SJCRH30 (cell line): ENCODE results near the gene EMX1. TPM values are rescaled to one million over a fixed set of nuclear protein-coding genes. Genes with fewer than 3 reads are reported as not detected.

Experiments
- DNase-seq, 2 experiments: peaks; one replicate each; pipeline ENCODE4 v3.0.0-alpha.2; 2015 to 2020
- H3K27ac ChIP-seq: fragments of 250-450 bp; sonication (Bioruptor Pico); 2 replicates; pipeline ENCODE4 v1.5.1; 2020; ENCODE audit warnings: mild to moderate bottlenecking, moderate library complexity
- H3K27me3 ChIP-seq: fragments of 250-450 bp; sonication (Bioruptor Pico); 2 replicates; pipeline ENCODE4 v1.5.1; 2020; ENCODE audit warnings: mild to moderate bottlenecking, moderate library complexity
- H3K36me3 ChIP-seq: fragments of 250-450 bp; sonication (Bioruptor Pico); 2 replicates; pipeline ENCODE4 v1.5.1; 2020; ENCODE audit warnings: mild to moderate bottlenecking, moderate library complexity
- H3K4me1 ChIP-seq: fragments of 250-450 bp; sonication (Bioruptor Pico); 2 replicates; pipeline ENCODE4 v1.5.1; 2020; ENCODE audit warnings: mild to moderate bottlenecking, moderate library complexity
- H3K4me3 ChIP-seq: fragments of 250-450 bp; sonication (Bioruptor Pico); 2 replicates; pipeline ENCODE4 v1.5.1; 2020; ENCODE audit warnings: mild to moderate bottlenecking, moderate library complexity
- H3K9me3 ChIP-seq: fragments of 250-450 bp; sonication (Bioruptor Pico); replicated peaks from 2 replicates; pipeline ENCODE4 v1.5.1; 2020; ENCODE audit warnings: mild to moderate bottlenecking, moderate library complexity
- total RNA-seq: library from RNA; depleted of rRNA; stranded (reverse); fragments of >200 nt; shearing (Covaris generic); gene quantifications from 2 replicates; pipeline ENCODE4 v1.2.3, GENCODE V29; 2014

The EMX1 gene
- total RNA-seq, 1 experiment from 2014 or later: not detected

DNA sequence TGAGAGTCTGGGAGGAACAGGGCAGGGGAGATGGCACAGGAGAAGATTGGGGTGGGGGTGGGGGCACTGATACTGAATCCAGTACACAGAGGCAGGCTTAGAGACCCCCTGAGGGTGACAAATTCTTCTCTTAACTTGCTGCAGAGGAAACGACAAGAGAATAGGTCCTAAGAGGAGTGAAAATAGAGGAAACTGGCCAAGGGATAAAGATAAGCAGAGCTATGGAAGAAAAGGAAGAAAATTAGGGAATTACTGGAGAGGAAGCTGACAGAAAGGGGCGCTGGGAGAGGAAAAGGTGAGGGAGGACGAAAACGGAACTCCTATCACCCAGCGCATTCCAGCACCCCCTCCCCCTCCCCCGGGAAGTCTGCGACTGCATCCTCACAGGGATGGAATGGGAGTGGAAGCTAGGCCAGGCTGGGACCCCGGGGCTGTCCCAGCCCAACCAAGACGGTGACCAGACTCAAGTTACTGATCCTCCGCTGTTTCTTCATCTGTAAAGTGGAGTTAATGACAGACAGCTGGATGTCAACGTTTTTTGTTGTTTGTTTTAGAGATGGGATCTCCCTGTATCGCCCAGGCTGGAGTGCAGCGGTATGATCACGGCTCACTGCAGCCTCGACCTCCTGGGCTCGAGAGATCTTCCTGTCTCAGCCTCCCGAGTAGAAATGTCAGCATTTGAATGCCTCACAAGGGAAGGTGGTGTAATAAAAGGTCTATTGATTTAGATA, 2.6 kb upstream of the EMX1 start:
- no peak overlapping the region for H3K4me3 ChIP-seq
- H3K9me3 ChIP-seq: no peaks in the 10 kb centered on the region
- no peak for DNase-seq
- no peaks in the 10 kb centered on the region for H3K4me1 ChIP-seq
- no peaks in the 10 kb centered on the region for H3K36me3 ChIP-seq
- H3K27me3 ChIP-seq: peaks cover 47% of the 10 kb centered on the region
- H3K27ac ChIP-seq: no peak overlapping the region

DNA sequence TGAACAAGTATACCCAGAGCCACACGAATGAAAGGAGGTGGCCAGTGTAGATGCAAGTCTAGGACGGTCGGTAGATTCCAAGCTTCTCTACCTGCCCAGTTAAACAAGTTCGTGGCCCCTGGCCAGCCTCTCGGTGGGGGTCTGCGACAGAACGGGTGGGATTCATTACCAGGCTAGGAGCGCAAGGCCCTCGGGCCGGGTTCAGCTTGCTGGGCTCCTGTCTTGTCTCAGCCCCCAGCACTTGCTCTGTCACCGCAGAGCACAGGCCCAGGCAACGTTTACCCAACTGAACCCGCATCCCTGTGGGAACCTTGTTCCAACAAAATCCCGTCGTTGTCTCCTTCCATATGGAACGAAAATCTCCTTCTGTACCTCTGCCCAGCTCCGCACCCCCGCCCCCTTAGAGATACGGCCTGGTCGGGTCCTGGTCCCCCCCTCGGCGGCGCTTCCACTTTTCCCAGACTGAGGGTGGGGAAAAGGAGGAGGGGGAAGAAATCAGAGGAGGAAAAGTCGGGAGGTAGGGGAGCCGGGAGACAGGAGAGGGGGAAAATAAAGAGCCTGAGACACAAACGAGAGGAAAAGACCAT, 1.9 kb upstream of the EMX1 start:
- DNase-seq: no peak
- peaks cover 51% of the 10 kb centered on the region for H3K27me3 ChIP-seq

DNA sequence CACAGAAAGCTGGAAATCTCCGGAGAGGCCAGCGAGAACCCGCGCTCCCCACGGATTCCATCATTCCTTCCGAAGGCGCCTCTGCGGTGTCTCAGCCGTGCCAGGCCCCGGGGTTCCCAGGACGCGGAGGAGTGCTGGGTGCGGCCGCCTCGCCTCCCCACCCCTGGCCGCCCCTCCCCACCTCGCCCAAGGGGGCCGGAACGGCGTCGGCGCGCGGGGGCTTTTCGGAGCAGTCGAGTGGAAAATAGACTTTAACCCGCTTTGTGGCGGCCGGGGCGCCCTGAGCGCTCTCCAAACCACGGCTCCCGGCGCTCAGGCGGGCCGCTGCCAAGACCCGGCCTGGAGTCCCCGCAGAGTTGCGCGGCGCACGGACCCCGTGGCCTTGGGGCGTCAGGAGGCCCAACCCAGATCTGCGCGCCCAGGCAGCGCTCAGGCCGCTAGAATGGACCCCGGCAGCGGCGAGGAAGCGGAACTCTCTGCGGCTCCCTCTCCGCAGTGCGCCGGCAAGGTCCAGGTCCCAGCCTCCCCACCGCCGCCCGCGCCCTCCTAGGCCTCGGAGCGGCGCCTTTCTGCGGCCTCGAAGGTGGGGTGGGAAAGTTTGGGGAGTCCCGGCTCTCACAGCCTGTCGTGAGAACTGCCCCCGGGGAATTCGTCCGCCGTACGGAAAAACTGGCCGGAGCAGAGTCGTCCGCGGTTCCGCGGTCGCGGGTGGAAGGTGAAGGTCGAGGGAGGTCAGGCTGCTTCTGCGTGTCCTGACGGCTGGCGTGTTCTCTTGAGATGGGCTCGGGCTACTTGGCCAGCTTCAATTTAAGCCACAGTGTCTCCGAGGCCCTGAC, 1.2 kb upstream of the EMX1 start:
- no peak overlapping the region for H3K27ac ChIP-seq
- peak overlapping the region; percentile 46 for H3K4me3 ChIP-seq
- peaks cover 55% of the 10 kb centered on the region for H3K27me3 ChIP-seq
- no peak for DNase-seq
- H3K9me3 ChIP-seq: no peaks in the 10 kb centered on the region
- H3K4me1 ChIP-seq: no peaks in the 10 kb centered on the region
- no peaks in the 10 kb centered on the region for H3K36me3 ChIP-seq

More for the DNA sequence above, 1.9 kb upstream of the EMX1 start:
- H3K4me3 ChIP-seq: peak overlapping the region; percentile 46
- H3K36me3 ChIP-seq: no peaks in the 10 kb centered on the region
- H3K9me3 ChIP-seq: no peaks in the 10 kb centered on the region
- H3K4me1 ChIP-seq: no peaks in the 10 kb centered on the region
- H3K27ac ChIP-seq: no peak overlapping the region

DNA sequence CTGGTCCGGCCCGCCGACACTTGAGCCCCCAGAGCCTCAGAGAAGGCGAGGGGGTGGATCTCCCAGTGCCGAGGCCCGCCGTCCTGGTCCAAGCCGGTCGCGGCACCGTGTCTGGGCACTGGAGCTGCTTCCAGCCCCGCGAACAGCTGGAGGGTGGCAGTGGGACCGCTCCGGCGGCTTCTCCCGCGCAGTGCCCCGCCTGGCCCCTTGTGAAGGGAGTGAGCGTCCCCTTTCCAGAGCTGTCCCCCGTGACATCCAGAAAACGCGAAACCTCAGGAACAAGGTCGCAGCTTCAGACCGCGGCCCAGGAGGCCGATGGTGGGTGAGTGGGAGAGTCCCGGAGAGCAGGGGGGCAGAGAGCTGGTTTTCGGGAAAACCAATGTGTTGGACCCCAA, 579 bp upstream of the EMX1 start:
- DNase-seq: no peak
- no peaks in the 10 kb centered on the region for H3K4me1 ChIP-seq

DNA sequence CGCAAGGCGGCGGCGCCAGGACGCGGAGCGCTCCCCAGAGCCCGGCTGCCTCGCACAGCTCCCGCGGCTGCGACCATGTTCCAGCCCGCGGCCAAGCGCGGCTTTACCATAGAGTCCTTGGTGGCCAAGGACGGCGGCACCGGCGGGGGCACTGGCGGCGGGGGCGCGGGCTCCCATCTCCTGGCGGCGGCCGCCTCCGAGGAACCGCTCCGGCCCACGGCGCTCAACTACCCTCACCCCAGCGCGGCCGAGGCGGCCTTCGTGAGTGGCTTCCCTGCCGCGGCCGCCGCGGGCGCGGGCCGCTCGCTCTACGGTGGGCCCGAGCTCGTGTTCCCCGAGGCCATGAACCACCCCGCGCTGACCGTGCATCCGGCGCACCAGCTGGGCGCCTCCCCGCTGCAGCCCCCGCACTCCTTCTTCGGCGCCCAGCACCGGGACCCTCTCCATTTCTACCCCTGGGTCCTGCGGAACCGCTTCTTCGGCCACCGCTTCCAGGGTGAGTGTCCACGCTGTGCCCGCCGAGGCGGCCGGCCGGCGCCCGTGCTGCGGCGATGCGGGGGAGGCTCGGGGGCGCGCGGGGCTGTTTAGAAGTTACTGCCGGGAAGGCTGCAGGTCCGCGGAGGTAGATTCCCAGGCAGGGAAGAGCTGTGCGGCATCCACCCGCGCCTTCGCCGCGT, 696 bp downstream of the EMX1 start:
- DNase-seq: no peak
- no peaks in the 10 kb centered on the region for H3K4me1 ChIP-seq

More for the DNA sequence above, 579 bp upstream of the EMX1 start:
- Histone ChIP-seq H3K27ac (no peak overlapping the region), H3K9me3 (no peaks in the 10 kb centered on the region), H3K36me3 (no peaks in the 10 kb centered on the region), H3K4me3 (no peak overlapping the region), H3K27me3 (peaks cover 58% of the 10 kb centered on the region)

DNA sequence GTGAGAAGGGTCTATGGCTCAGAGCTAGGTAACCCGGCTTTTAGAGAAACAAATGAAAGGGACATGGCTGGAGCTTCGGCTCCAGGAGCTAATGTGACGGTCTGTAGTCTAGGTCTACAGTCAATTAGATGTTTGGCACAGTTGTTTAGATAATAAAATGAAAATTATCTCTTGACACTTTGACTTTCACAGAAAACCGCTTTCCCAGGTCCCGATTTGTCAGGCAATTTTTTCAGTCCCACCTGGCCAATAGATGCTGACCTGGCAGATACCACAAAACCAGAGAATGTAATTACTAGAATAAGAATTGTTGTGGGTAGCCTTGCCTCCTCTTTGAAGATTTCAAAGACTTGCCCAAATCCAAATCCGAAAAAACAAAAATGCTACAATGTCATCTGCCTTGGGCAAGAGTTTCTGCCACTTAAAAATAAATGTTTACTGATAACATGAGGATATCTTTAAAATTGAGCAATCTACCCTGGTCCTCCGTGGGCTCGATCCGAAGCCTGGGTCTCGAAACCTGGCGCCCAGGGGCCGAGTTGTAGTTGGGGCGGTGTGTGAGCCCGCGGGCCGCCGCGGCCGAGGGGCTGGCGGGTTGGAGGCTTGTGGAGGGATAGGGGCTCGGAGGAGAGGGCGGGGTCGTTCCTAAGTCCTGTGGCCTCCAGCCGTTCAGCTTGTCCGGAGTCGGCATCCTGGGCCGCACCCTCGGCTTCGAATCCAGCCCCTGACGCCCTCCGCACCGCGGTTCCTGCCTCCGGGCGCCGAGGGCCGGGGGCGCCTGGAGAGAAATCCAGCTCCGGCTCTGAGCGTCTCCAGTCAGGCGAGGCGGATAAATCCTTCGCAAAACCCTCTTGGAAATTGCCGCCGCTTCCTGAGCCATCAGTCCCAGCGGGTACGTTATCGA, 2.3 kb downstream of the EMX1 start:
- Histone ChIP-seq H3K27me3 (peaks cover 79% of the 10 kb centered on the region), H3K36me3 (no peaks in the 10 kb centered on the region), H3K9me3 (no peaks in the 10 kb centered on the region), H3K4me3 (peak overlapping the region; percentile 19; the same call in 1 of the 2 replicates), H3K4me1 (no peaks in the 10 kb centered on the region), H3K27ac (no peak overlapping the region)
- DNase-seq: no peak

More for the DNA sequence above, 696 bp downstream of the EMX1 start:
- H3K27me3 ChIP-seq: peaks cover 64% of the 10 kb centered on the region
- H3K27ac ChIP-seq: no peak overlapping the region
- peak overlapping the region; percentile 33 for H3K4me3 ChIP-seq
- H3K36me3 ChIP-seq: no peaks in the 10 kb centered on the region
- H3K9me3 ChIP-seq: no peaks in the 10 kb centered on the region

DNA sequence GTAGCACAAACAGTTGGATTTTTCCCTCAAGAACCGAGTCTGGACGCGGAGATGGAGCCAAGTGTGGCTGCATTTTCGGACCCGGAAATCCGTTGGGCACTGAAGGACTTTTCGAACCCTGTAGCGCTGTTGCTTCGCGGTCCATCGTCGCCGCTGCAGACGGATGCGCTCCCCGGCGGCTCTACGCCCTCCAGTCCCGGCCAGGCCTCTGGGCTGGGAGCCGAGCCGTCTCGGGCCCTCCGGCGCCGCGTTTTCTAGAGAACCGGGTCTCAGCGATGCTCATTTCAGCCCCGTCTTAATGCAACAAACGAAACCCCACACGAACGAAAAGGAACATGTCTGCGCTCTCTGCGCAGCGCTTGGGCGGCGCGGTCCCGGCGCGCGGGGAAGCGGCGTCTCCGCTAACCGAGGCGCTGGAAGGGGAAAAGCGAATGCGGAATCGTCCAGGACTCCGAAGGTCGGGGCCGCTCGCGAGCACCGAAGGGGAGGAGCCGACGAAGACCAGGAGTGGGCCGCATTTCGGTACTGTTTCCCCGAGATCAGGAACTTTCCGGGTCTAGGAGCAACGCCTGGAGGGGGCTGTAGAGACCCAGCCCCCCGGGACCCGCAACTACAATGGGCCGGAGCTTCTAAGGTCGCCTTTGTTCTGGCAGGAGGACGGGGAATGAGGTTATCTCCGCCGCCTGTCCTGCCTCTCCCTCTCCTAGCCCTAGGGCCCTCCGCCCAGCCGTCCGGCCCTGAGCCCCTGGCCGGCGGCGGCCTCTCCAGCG, 3.2 kb downstream of the EMX1 start:
- Histone ChIP-seq H3K27ac (no peak overlapping the region), H3K27me3 (peaks cover 79% of the 10 kb centered on the region), H3K9me3 (no peaks in the 10 kb centered on the region), H3K4me1 (no peaks in the 10 kb centered on the region), H3K4me3 (peak overlapping the region; percentile 19; the same call in 1 of the 2 replicates), H3K36me3 (no peaks in the 10 kb centered on the region)
- no peak for DNase-seq

DNA sequence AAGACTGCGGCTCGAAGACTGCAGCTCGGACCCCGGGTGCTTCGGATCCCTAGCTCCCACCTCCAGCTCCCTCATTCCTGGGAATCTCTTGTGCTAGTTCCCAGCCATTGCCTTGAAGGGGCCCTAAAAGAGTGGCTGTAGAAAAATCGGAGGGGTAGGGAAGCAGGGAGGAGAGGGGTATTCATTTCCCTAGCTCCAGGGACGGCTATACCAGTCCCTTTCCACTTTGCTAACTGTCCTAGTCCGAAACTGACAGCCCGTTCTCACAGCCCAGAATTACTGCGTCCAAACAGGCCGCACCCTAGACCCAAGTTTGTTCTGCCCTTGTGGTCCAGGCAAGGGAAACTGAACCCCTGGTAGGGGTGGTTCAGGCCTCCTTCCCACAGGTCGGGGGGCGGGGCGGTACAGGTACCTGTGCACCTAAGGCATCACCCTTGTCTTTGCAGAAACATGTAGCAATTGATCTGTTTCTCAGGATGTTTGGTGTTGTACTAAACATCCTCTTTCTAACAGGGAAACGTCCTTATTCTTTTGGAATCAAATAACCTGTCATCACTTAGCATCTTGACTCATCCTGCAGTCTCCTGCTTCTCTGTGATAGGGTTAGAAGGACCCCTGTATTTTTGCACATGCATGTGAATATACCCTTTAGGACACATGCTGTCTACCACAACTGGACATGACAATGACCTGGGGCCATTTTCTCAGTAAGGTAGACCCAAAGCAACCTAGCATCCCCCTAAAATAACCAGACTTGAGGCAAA, 4.0 kb downstream of the EMX1 start:
- no peak for DNase-seq
- Histone ChIP-seq H3K9me3 (no peaks in the 10 kb centered on the region), H3K4me1 (no peaks in the 10 kb centered on the region), H3K27me3 (peaks cover 77% of the 10 kb centered on the region), H3K4me3 (no peak overlapping the region), H3K27ac (no peak overlapping the region), H3K36me3 (no peaks in the 10 kb centered on the region)

DNA sequence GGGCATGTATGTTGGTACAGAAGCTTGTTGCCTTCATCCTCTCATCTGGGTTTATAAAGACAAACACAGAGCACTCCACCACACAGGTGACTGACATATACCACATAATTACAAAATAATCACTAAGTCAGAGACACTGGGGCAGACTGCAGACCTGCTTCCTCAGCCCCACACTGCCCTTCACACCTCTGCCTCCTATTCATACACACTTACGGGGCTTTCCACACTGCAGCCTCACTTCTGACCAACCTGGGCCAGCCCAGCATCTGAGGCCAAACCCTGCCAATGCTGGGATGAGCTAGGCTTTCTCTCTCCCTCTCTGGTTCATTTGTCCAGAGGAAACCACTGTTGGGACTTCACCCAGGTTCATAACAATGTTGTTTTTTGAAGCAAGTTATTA, 4.5 kb downstream of the EMX1 start:
- no peaks in the 10 kb centered on the region for H3K9me3 ChIP-seq
- DNase-seq: no peak
- peaks cover 71% of the 10 kb centered on the region for H3K27me3 ChIP-seq
- H3K27ac ChIP-seq: no peak overlapping the region
- H3K4me3 ChIP-seq: no peak overlapping the region
- H3K36me3 ChIP-seq: no peaks in the 10 kb centered on the region
- no peaks in the 10 kb centered on the region for H3K4me1 ChIP-seq

DNA sequence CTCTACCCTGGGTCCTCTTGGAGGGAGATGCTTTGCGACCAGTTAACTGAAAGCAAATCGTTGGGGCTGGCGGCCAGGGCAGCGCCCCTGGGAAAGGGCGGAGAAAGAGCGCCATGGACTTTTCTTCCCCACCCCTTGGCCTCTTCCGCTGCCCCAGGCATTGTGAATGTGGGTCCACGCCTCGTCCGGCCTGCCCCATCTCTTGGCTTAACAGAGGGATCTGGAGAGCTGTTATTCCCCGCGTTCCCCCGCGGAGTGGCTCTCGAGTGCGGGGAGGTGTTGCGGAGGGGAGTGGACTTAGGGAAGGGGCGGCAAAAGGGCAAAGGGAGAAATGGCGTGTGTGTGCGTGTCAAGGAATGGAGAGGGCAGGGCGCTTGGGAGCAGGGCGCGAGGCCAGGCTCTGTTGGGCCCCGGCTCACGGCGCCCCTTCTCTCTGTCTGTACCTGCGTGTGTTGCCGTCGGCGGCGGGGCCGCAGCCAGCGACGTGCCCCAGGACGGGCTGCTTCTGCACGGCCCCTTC, 6.6 kb downstream of the EMX1 start:
- Histone ChIP-seq H3K9me3 (no peaks in the 10 kb centered on the region), H3K36me3 (no peaks in the 10 kb centered on the region), H3K27me3 (peaks cover 66% of the 10 kb centered on the region), H3K4me1 (no peaks in the 10 kb centered on the region), H3K4me3 (no peak overlapping the region), H3K27ac (no peak overlapping the region)
- no peak for DNase-seq

DNA sequence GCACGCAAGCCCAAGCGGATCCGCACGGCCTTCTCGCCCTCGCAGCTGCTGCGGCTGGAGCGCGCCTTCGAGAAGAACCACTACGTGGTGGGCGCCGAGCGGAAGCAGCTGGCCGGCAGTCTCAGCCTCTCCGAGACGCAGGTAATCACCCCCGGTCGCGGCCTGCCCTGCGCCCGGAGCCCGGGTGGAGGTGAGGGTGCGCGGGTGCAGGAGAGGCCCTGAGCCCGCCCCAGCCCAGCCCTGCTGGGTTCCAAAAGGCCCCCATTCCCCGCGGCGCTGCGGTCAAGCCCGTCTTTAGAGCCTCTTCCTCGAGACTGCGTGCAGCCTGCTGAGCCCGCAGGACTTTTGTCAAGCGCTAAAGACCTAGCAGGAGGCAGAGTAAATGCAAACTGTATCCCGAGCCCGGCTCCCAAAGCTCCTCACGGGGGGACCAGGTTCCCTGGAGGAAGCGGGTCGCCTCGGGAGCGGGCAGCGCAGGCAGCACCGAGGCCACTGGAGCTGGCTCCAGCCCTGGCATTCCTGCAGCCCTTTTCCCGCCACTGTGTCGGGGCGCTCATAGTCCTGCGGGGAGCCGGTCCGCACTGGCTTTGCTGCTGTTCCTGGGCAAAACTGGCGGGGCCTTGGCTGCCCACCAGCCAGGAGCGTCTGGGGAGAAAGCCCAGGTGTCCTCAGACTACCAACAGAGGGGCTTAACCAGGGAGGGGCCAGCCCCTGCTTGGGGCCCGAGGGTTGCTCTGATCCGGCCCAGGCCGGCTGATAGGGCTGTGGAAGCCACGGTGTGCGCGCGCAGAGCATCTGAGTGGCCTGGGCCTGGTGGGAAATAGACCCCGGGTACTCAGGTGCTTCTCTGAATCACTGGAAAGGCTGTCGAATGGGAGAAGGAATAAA, 7.3 kb downstream of the EMX1 start:
- H3K9me3 ChIP-seq: no peaks in the 10 kb centered on the region
- peaks cover 59% of the 10 kb centered on the region for H3K27me3 ChIP-seq
- H3K27ac ChIP-seq: no peak overlapping the region
- H3K36me3 ChIP-seq: no peaks in the 10 kb centered on the region
- H3K4me1 ChIP-seq: no peaks in the 10 kb centered on the region
- H3K4me3 ChIP-seq: no peak overlapping the region
- DNase-seq: no peak
